SW480 (cell line): Measurements from ENCODE around the gene TMEM250.

Experiments used
- DNase-seq: peaks from one replicate; pipeline ENCODE4 v3.0.0-alpha.2; 2016; ENCODE audit warnings: low spot score

Gene TMEM250

GRCh38 chr9:136147890-136148714, 29.4 kb upstream of the TMEM250 start:
- no peak for DNase-seq

- no peak for DNase-seq
Measured at GRCh38 chr9:136147038-136147889, 28.6 kb upstream of the TMEM250 start.

- DNase-seq, result no peak
Measured at GRCh38 chr9:136146126-136147037, 27.7 kb upstream of the TMEM250 start.

- no peak for DNase-seq
Measured at GRCh38 chr9:136145580-136145979, 26.9 kb upstream of the TMEM250 start.

GRCh38 chr9:136144450-136144849, 25.8 kb upstream of the TMEM250 start:
- DNase-seq, result no peak

- no peak for DNase-seq
Measured at GRCh38 chr9:136143215-136144001, 24.7 kb upstream of the TMEM250 start.

GRCh38 chr9:136142859-136143214, 24.2 kb upstream of the TMEM250 start:
- no peak for DNase-seq

GRCh38 chr9:136142414-136142796, 23.7 kb upstream of the TMEM250 start:
- no peak for DNase-seq

- no peak for DNase-seq
Measured at GRCh38 chr9:136141682-136142413, 23.2 kb upstream of the TMEM250 start.

GRCh38 chr9:136140966-136141365, 22.3 kb upstream of the TMEM250 start:
- no peak for DNase-seq

- no peak for DNase-seq
Measured at GRCh38 chr9:136140046-136140445, 21.4 kb upstream of the TMEM250 start.

- DNase-seq, result peak; percentile 46
Measured at GRCh38 chr9:136138566-136138965, 19.9 kb upstream of the TMEM250 start.

GRCh38 chr9:136137321-136138265, 18.9 kb upstream of the TMEM250 start:
- peak; percentile 64 for DNase-seq

- no peak for DNase-seq
Measured at GRCh38 chr9:136136127-136136925, 17.7 kb upstream of the TMEM250 start.

GRCh38 chr9:136135326-136136126, 16.9 kb upstream of the TMEM250 start:
- no peak for DNase-seq

GRCh38 chr9:136133959-136134484, 15.3 kb upstream of the TMEM250 start:
- no peak for DNase-seq

GRCh38 chr9:136133191-136133958, 14.7 kb upstream of the TMEM250 start:
- no peak for DNase-seq
